NCI-H2081 (cell line): ENCODE measurements around the gene CHCHD3.
"Not testable (repeated sequence)": the region's sequence is repeated elsewhere in the genome, so short reads cannot be mapped to it uniquely, and the experiment has no call there.

Source experiments
- DNase-seq, 2 experiments: peaks; one replicate each; lab custom pipeline; 2025; lab: John Stamatoyannopoulos, UW

CHCHD3 gene

GRCh38 chr7:133003052-133003910 lies 78.6 kb downstream of the CHCHD3 start:
- peak in 1 of 2 experiments; percentile 25 for DNase-seq

DNA sequence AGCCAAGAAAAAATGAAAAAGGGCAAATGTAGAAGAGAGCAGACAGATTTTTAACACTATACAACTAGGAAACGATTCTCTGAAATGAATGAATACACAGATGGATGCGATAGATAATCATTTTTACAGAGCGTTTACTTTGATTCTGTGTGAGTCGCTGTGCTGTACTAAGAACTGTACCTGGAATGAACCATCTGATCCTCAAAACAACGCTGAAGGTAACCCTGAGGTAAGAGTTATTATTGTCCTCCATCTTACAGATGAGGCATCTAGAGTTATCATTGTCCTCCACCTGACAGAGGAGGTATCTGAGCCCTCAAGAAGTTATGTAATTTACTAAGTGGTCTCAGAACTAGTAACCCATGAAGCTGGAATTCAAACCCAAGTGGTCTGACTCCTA lies 80.2 kb downstream of the CHCHD3 start:
- DNase-seq = no peak

GRCh38 chr7:132999845-133000244 lies 82.0 kb downstream of the CHCHD3 start:
- DNase-seq = no peak

DNA sequence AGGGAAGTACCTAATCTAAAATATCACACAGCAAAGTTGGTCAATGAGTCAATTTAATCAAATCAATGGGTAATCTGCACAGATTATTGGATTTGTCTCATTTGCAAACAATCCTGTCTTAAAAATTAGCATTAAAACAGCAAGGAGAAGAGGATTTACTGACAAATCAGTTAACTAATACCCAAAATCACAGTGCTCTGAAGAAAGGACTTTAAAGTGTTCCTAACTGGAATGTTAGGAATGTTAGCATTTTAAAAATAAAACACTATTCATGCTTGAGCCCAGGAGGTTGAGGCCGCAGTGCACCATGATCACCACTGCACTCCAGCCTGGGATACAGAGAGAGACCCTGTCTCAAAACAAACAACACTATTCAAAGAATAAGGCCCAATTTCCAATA lies 83.1 kb downstream of the CHCHD3 start:
- DNase-seq = no peak

DNA sequence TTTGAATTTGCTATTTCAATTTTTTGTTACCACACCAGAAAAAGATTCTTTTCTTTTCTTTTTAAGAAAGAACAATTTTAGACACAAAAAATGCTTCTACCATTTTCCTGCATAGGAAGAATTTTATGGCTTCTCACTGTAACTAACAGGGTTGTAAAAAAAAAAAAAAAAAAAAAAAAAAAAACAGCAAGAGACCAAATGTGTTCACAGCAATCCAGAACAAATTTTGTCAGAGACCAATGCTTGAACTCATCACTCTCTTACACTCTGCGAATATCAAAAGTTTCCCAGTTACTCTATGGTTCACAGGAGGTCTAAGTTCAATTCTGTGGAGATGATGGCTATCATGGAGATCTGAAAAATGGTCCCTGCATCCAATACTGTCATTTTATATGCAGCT lies 84.4 kb downstream of the CHCHD3 start:
- no peak for DNase-seq

- DNase-seq = no peak
Observed at GRCh38 chr7:132996581-132997242, 85.2 kb downstream of the CHCHD3 start.

GRCh38 chr7:132993377-132994013 lies 88.4 kb downstream of the CHCHD3 start:
- no peak for DNase-seq

GRCh38 chr7:132991615-132992587 lies 90.0 kb downstream of the CHCHD3 start:
- DNase-seq = no peak

GRCh38 chr7:132988117-132988516 lies 93.8 kb downstream of the CHCHD3 start:
- no peak for DNase-seq

DNA sequence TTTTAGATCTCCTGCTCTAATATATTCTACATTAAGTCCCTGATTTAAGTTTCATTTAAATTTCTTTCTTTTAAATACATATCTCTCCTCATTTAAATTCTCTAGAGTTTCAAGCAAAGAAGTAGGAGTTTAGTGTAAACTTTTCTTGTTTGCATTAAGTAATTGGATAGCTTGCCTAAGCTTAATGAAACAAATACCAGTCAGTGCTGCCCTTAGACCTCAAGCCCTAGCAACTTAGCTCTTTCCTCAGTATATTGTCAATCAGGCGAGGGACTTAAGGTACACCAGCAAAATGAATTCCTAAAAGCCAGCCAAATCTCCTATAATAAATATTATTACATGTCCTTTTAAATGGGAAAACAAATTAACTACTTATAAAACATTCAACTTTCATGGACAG lies 101.5 kb downstream of the CHCHD3 start:
- DNase-seq = no peak

DNA sequence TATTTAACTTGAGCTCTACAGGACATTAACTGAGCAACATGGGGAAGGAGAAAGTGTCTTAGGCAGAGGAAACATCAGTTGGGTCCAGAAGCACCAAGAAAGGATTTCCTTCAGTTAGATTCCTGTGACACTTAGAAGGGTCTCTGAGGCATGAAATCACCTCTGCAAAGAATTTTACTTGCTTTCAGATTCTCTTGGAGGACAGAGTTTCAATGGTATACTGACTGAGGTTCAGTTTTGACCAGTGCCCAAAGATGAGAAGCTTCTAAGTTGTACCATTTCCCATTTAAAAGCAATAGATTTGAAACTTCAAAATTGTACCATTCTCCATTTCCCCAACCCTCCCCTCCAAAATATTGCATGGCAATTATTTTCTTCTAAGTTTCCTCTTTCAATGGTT lies 102.4 kb downstream of the CHCHD3 start:
- DNase-seq = no peak

- peak in 1 of 2 experiments; percentile 20 for DNase-seq
Observed at GRCh38 chr7:132977234-132977633, 104.7 kb downstream of the CHCHD3 start.

DNA sequence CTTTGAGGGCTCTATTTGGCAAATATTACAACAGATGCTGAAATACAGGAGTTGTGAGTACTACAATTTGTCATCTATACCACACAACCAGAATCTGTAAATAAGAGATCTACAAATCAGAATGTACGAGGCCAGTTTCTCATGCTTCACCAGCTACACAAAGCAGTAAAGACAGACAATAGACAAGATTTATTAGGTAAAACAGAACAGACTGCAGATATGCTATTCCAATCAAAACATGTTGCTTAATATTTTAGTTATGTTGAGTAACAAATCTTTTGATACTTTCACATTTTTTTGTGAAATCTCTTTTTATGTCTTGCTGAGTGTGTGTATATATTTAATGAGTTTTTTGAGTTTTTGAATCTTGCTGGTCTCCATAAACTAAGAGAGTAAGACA lies 109.1 kb downstream of the CHCHD3 start:
- no peak for DNase-seq

DNA sequence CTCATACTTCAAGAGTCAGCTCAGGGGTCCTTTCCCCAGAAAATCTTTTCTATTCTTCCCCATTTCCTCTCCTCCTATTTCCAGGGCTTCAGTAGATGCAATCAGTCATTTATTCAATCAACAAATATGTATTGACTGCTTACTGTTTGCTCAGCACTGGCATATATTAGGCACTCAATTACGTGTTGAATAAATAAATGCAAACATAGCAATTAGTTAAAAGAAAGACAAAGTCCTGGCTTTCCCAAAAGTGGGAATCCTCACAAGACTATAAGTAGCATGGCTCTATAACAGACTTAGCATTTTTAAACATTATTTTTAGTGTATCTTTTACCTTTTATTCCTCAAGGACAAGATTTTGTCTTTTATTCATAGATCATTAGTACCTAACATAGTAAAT lies 111.6 kb downstream of the CHCHD3 start:
- DNase-seq = no peak

DNA sequence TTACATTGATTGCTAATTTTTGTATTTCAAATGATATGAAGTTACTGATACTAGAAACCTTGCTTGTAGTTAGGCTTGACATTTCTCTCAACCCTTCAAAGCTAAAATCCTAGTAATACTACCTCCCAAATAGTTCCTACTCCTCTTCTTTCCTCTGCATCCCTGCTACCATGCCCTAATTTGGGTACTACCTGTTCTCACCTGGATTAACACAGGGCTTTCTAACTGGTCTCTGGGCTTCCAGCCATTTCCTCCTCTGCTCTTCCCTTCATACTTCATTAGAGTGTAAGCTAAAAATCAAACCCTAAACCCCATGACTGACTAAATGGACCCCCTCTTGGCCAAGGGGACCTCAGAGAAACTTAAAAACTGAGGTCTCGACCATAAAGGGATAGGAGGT lies 112.4 kb downstream of the CHCHD3 start:
- no peak for DNase-seq

DNA sequence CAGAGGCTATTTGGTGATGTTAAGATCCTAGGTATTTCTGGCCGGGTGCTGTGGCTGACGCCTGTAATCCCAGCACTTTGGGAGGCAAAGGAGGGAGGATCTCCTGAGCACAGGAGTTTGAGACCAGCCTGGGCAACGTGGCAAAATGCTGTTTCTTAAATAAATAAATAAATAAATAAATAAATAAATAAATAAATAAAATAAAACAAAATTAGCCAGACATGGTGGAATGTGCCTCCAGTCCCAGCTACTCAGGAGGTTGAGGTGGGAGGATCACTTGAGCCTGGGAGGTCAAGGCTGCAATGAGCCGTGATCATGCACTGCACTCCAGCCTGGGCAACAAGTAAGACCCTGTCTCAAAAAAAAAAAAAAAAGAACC lies 114.4 kb downstream of the CHCHD3 start:
- not testable (repeated sequence) for DNase-seq

DNA sequence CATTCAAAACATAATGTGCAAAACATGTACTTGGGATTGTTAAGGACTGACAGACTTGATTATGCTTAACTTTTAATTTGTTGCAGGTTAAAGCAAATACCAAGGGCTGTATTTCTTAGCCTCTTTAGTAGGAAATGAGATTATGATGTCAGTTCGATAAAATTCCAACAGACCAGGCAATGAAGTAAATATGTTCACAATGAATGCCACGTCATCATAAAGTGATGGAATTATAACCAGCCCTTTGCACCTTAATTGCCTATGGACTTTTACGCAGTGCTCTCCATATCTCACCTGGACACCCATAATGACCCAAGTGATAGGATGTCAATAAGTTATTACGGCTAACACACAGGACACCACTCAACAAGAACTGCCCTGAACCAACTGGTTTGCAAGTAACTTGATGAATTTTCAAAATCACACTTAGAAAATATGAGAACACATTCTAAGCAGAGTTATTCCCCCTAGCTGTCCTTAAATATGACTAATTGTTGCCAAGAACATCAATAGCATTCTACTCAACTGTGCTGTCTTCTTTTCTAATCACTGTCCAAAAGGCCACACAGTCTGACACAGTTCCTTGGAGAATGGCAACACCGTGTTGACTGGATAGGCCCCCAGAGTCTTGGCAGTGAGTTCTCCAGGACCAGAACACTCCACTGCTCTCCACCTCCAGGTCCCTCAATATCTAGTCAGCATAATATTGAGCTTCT lies 115.0 kb downstream of the CHCHD3 start:
- no peak for DNase-seq

DNA sequence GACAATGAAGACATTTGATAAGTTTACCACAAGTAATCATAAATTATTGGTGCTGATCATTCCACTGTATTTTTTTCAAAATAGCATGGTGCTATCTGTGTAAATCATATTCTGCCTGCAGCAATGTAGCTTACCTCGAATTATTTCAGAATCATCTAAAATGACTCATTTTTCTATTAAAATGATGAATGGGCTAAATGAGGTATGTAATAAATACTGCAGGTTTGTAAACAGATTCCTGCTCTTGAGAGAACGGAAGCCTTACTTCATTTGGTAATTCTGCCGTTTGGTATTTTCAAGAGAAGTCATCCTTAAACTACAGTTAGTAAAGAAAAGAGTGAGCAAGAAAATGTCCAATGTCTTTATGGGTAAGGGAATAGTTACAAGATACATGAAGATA lies 115.9 kb downstream of the CHCHD3 start:
- no peak for DNase-seq

DNA sequence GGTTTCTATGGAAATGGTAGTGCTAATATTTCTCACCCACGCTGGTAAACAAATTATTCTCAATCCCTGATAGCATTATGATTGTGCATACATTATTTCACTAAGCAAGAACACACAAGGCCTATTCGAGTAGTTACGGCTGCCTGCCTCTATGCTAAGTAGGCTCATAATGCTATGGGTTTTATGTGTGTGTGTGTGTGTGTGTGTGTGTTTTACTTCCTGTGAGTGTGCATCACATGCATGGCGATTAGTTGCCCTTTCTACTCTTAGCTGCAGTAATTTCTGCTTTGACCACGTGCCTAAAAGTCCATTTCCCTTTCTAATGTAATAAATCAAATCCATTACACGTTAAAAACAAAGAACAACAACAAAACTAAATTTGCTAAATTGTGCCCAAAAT lies 117.0 kb downstream of the CHCHD3 start:
- DNase-seq = no peak

- no peak for DNase-seq
Observed at GRCh38 chr7:132959891-132960290, 122.0 kb downstream of the CHCHD3 start.

DNA sequence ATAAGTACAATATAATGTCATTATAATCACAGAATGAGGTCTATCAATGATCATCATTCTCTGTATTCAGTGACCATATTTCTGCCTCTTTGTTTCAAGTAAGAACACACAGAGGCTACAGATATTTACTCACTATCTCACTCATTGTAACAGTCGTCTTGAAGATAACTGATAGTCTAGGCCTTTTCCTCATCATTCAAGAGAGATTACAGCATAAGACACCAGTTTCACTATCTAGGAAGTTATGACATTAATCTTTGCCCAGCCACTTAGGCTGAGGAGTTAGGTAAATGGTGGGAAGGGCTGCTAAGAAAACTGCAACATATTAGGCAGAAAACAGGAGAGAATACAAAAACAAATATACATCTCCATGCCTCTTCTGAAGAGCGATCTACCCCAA lies 125.3 kb downstream of the CHCHD3 start:
- DNase-seq = no peak
